T-helper 1 cell (primary cell): ENCODE measurements around the gene SLCO4C1.
A peak's percentile ranks its signal among the peaks of the same experiment; 100 is the strongest.
"Not testable (repeated sequence)": the region's sequence is repeated elsewhere in the genome, so short reads cannot be mapped to it uniquely, and the experiment has no call there.

Source experiments
- DNase-seq, 5 donors: peaks; one replicate each; pipeline ENCODE4 v3.0.0-alpha.2; 2012 to 2020
- total RNA-seq, 4 donors: gene quantifications; one replicate each; lab custom pipeline; 2026; lab: John Stamatoyannopoulos, UW

The SLCO4C1 gene
- 0.23 to 1.5 (median 0.55) reads per million in 4 donors for total RNA-seq

- DNase-seq, result peak; percentile 52 to 87 (median 59)
These were observed at the start of gene SLCO4C1 for GRCh38 chr5:102296178-102296817. Gene SLCO4C1 (minus strand): TSS chr5:102296284. CDS start chr5:102296262, 22 bp downstream.

- DNase-seq, result no peak
These were observed 45.7 kb upstream of the SLCO4C1 start for GRCh38 chr5:102341681-102342288.

- no peak for DNase-seq
These were observed 28.6 kb upstream of the SLCO4C1 start for GRCh38 chr5:102324714-102325113.

GRCh38 chr5:102318801-102319200, 22.7 kb upstream of the SLCO4C1 start:
- DNase-seq, result not testable (repeated sequence)

- no peak for DNase-seq
These were observed 18.2 kb upstream of the SLCO4C1 start for GRCh38 chr5:102314328-102314727.

- DNase-seq, result no peak
These were observed 17.8 kb upstream of the SLCO4C1 start for GRCh38 chr5:102313912-102314311.

GRCh38 chr5:102312586-102313370, 16.7 kb upstream of the SLCO4C1 start:
- no peak for DNase-seq

- DNase-seq, result no peak
These were observed 13.5 kb upstream of the SLCO4C1 start for GRCh38 chr5:102309586-102309985.

GRCh38 chr5:102307232-102307631, 11.1 kb upstream of the SLCO4C1 start:
- no peak for DNase-seq

GRCh38 chr5:102306121-102306520, 10.0 kb upstream of the SLCO4C1 start:
- DNase-seq, result no peak

GRCh38 chr5:102295534-102296177, 428 bp downstream of the SLCO4C1 start:
- DNase-seq, result peak in 1 of 5 donors; percentile 1

- no peak for DNase-seq
These were observed 1.1 kb downstream of the SLCO4C1 start for GRCh38 chr5:102294886-102295395.

- DNase-seq, result no peak
These were observed 6.1 kb downstream of the SLCO4C1 start for GRCh38 chr5:102290004-102290403.

- DNase-seq, result no peak
These were observed 6.7 kb downstream of the SLCO4C1 start for GRCh38 chr5:102289251-102289899.

GRCh38 chr5:102288630-102289029, 7.5 kb downstream of the SLCO4C1 start:
- no peak for DNase-seq

- DNase-seq, result no peak
These were observed 9.6 kb downstream of the SLCO4C1 start for GRCh38 chr5:102286476-102286875.

- DNase-seq, result no peak
These were observed 12.8 kb downstream of the SLCO4C1 start for GRCh38 chr5:102283102-102283797.

- DNase-seq, result no peak
These were observed 16.4 kb downstream of the SLCO4C1 start for GRCh38 chr5:102279711-102280110.

- DNase-seq, result no peak
These were observed 17.9 kb downstream of the SLCO4C1 start for GRCh38 chr5:102278231-102278630.

- no peak for DNase-seq
These were observed 18.9 kb downstream of the SLCO4C1 start for GRCh38 chr5:102277144-102277543.

- no peak for DNase-seq
These were observed 24.3 kb downstream of the SLCO4C1 start for GRCh38 chr5:102271759-102272158.

GRCh38 chr5:102270036-102270435, 26.0 kb downstream of the SLCO4C1 start:
- no peak for DNase-seq
